Glutamatergic neuron (in vitro differentiated cells): ENCODE measurements around the gene PCDHGA1. TPM values are rescaled to one million over a fixed set of nuclear protein-coding genes. Genes with fewer than 3 reads are reported as not detected.
A peak's percentile ranks its signal among the peaks of the same experiment; 100 is the strongest.

Experiments used
- DNase-seq: peaks from one replicate; pipeline ENCODE4 v3.0.0; 2022
- H3K27ac Mint-ChIP-seq: one replicate; pipeline ENCODE4 v1.8.0; 2020; ENCODE audit warnings: mild to moderate bottlenecking, mixed read lengths, inconsistent platforms; ENCODE audit not compliant: unreplicated experiment
- H3K27me3 Mint-ChIP-seq: one replicate; pipeline ENCODE4 v1.8.0; 2020; ENCODE audit warnings: mild to moderate bottlenecking, moderate library complexity, mixed read lengths, inconsistent platforms; ENCODE audit not compliant: unreplicated experiment
- H3K36me3 Mint-ChIP-seq: one replicate; pipeline ENCODE4 v1.8.0; 2020; ENCODE audit warnings: mild to moderate bottlenecking, mixed read lengths, inconsistent platforms; ENCODE audit not compliant: unreplicated experiment
- H3K4me1 Mint-ChIP-seq: one replicate; pipeline ENCODE4 v1.8.0; 2020; ENCODE audit warnings: mild to moderate bottlenecking, low read depth, mixed read lengths, inconsistent platforms; ENCODE audit not compliant: unreplicated experiment
- H3K4me3 Mint-ChIP-seq: one replicate; pipeline ENCODE4 v1.8.0; 2020; ENCODE audit warnings: mild to moderate bottlenecking, mixed read lengths, inconsistent platforms; ENCODE audit not compliant: unreplicated experiment
- H3K9me3 Mint-ChIP-seq: one replicate; pipeline ENCODE4 v1.8.0; 2020; ENCODE audit warnings: mild to moderate bottlenecking, moderate library complexity, mixed read lengths, inconsistent platforms; ENCODE audit not compliant: unreplicated experiment
- total RNA-seq: library from RNA; stranded (reverse); fragmentation: NEBNext Ultra II Directional; extraction: Animal tissue kit (Norgen Biotek cat#: 25700); gene quantifications from one replicate; pipeline ENCODE4 v1.2.1, GENCODE V29; 2021; ENCODE audit not compliant: unreplicated experiment
- TF ChIP-seq, protein P1 (sequence below): fragments of 200-600 bp; sonication (generic); IDR thresholded peaks from one replicate; pipeline ENCODE4 v1.5.0; 2021; ENCODE audit not compliant: partially characterized antibody, unreplicated experiment

The PCDHGA1 gene
- total RNA-seq, 1 donor from 2014 or later, result 4.6 TPM

DNA sequence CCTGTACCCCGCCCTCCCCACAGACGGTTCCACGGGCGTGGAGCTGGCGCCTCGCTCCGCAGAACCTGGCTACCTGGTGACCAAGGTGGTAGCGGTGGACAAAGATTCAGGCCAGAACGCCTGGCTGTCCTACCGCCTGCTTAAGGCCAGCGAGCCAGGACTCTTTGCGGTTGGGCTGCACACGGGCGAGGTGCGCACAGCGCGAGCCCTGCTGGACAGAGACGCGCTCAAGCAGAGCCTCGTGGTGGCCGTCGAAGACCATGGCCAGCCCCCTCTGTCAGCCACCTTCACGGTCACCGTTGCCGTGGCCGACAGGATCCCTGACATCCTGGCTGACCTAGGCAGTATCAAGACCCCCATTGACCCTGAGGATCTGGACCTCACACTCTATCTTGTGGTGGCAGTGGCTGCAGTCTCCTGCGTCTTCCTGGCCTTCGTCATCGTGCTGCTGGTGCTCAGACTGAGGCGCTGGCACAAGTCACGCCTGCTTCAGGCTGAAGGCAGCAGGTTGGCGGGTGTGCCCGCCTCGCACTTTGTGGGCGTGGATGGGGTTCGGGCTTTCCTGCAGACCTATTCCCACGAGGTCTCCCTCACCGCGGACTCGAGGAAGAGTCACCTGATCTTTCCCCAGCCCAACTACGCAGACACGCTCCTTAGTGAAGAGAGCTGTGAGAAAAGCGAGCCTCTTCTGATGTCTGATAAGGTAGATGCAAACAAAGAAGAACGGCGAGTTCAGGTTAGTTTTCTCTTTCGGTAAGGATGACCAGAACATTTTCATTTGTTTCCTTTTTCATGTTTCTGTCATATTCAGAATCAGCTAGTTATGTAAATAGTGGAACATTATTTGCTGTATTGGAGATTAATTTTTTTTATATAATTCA, 35.9 kb downstream of the PCDHGA1 start:
- Mint-ChIP-seq H3K36me3 (peaks cover 47% of the 10 kb centered on the region), H3K27me3 (peaks cover 3% of the 10 kb centered on the region), H3K4me1 (no peaks in the 10 kb centered on the region), H3K27ac (no peak overlapping the region), H3K4me3 (no peak overlapping the region), H3K9me3 (peaks cover 29% of the 10 kb centered on the region)
- no peak for DNase-seq
- TF ChIP-seq, protein P1, sequence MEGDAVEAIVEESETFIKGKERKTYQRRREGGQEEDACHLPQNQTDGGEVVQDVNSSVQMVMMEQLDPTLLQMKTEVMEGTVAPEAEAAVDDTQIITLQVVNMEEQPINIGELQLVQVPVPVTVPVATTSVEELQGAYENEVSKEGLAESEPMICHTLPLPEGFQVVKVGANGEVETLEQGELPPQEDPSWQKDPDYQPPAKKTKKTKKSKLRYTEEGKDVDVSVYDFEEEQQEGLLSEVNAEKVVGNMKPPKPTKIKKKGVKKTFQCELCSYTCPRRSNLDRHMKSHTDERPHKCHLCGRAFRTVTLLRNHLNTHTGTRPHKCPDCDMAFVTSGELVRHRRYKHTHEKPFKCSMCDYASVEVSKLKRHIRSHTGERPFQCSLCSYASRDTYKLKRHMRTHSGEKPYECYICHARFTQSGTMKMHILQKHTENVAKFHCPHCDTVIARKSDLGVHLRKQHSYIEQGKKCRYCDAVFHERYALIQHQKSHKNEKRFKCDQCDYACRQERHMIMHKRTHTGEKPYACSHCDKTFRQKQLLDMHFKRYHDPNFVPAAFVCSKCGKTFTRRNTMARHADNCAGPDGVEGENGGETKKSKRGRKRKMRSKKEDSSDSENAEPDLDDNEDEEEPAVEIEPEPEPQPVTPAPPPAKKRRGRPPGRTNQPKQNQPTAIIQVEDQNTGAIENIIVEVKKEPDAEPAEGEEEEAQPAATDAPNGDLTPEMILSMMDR, result no peak

DNA sequence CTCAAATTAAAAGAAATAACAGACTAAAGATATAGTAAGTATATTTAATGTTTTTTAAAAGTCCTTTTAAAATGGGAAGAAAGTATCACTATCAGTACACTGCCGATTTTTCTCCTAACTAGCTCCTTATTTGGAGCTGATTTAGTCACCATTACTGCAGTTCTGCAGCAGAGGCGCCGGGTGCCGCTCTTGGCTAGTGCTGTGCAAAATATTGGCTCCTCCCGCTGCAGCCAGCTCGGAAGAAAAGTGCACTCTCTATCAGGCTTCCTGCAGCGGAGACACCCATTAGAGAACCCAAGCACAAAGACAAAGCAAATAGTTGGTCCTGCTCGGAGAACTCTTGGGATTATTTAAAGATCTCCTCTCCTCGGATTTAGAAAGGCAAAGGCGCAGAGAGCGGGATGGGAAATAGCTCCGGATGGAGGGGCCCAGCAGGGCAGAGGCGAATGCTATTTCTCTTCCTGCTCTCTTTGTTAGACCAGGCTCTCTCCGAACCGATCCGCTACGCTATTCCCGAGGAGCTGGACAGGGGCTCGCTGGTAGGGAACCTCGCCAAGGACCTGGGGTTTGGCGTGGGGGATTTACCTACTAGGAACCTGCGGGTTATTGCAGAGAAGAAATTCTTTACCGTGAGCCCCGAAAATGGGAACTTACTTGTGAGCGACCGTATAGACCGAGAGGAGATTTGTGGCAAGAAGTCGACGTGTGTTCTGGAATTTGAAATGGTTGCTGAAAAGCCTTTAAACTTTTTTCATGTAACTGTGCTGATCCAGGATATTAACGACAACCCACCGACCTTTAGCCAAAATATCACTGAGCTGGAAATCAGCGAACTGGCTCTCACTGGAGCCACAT, 39.9 kb downstream of the PCDHGA1 start, which contains the start of gene PCDHGB3:
TSS of gene PCDHGB3 (plus strand) at position 249 of the 855 bp plus-strand sequence. CDS start at position 402, 153 bp downstream.
- peaks cover 51% of the 10 kb centered on the region for H3K36me3 Mint-ChIP-seq
- H3K27ac Mint-ChIP-seq, result no peak within 1 kb of the TSS
- no peak within 1 kb of the TSS for H3K4me3 Mint-ChIP-seq
- DNase-seq, result no peak
- TF ChIP-seq, protein P1, result no peak
- H3K4me1 Mint-ChIP-seq, result no peaks in the 10 kb centered on the region
- no peaks in the 10 kb centered on the region for H3K27me3 Mint-ChIP-seq
- H3K9me3 Mint-ChIP-seq, result peaks cover 22% of the 10 kb centered on the region

DNA sequence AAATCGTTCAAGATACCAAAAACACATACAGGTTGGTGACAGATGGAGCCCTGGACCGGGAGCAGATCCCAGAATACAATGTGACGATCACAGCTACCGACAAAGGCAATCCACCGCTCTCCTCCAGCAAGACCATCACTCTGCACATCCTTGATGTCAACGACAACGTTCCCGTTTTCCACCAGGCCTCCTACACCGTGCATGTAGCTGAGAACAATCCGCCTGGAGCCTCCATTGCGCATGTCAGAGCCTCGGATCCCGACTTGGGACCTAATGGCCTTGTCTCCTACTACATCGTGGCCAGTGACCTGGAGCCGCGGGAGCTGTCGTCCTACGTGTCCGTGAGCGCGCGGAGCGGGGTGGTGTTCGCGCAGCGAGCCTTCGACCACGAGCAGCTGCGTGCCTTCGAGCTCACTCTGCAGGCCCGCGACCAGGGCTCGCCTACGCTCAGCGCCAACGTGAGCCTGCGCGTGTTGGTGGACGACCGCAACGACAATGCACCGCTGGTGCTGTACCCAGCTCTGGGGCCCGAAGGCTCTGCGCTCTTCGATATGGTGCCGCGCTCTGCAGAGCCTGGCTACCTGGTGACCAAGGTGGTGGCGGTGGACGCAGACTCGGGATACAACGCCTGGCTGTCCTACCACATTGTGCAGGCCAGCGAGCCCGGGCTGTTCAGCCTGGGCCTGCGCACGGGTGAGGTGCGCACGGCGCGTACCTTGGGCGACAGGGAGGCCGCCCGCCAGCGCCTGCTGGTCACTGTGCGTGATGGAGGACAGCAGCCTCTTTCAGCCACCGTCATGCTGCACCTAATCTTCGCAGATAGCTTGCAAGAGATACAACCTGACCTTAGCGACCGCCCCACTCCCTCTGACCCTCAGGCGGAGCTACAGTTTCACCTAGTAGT, 41.5 kb downstream of the PCDHGA1 start:
- Mint-ChIP-seq H3K4me3 (no peak overlapping the region), H3K4me1 (no peaks in the 10 kb centered on the region), H3K27ac (no peak overlapping the region), H3K36me3 (peaks cover 53% of the 10 kb centered on the region), H3K27me3 (no peaks in the 10 kb centered on the region), H3K9me3 (peaks cover 18% of the 10 kb centered on the region)
- DNase-seq, result no peak
- TF ChIP-seq, protein P1, result no peak

DNA sequence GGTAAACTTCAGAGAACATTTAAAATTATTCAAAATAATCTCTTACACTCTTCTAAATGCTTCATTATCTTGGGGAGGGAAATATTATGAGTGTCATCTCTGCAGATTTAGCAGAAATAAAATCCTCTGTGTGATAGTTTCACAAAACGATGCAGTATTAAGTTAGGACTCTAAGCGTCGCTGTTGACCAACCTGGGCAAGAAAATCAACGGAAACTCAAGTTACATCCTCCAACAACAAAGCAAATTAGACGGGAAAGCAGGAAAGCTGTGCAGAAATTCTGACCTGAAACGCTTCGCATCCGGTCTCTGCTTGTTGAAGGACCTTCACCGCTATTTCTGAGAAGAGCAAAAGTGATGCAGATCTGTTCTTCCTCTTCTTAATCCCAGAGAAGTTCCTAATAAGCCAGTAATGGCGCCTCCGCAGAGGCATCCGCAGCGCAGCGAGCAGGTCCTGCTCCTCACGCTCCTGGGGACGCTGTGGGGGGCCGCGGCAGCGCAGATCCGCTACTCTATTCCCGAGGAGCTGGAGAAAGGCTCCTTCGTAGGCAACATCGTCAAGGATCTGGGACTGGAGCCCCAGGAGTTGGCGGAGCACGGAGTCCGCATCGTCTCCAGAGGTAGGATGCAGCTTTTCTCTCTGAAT, 43.5 kb downstream of the PCDHGA1 start, which contains the start of gene PCDHGA6:
TSS of gene PCDHGA6 (plus strand) at position 219 of the 645 bp plus-strand sequence. CDS start at position 412, 193 bp downstream.
- Mint-ChIP-seq H3K27me3 (no peaks in the 10 kb centered on the region), H3K36me3 (peaks cover 55% of the 10 kb centered on the region), H3K9me3 (peaks cover 21% of the 10 kb centered on the region), H3K4me3 (peak within 1 kb of the TSS; percentile 25), H3K4me1 (no peaks in the 10 kb centered on the region), H3K27ac (no peak within 1 kb of the TSS)
- TF ChIP-seq, protein P1, result no peak
- DNase-seq, result no peak
